ENCODE results near the gene ZNF668.
"Not testable (repeated sequence)": the region's sequence is repeated elsewhere in the genome, so short reads cannot be mapped to it uniquely, and the experiment has no call there.

Gene ZNF668

DNA sequence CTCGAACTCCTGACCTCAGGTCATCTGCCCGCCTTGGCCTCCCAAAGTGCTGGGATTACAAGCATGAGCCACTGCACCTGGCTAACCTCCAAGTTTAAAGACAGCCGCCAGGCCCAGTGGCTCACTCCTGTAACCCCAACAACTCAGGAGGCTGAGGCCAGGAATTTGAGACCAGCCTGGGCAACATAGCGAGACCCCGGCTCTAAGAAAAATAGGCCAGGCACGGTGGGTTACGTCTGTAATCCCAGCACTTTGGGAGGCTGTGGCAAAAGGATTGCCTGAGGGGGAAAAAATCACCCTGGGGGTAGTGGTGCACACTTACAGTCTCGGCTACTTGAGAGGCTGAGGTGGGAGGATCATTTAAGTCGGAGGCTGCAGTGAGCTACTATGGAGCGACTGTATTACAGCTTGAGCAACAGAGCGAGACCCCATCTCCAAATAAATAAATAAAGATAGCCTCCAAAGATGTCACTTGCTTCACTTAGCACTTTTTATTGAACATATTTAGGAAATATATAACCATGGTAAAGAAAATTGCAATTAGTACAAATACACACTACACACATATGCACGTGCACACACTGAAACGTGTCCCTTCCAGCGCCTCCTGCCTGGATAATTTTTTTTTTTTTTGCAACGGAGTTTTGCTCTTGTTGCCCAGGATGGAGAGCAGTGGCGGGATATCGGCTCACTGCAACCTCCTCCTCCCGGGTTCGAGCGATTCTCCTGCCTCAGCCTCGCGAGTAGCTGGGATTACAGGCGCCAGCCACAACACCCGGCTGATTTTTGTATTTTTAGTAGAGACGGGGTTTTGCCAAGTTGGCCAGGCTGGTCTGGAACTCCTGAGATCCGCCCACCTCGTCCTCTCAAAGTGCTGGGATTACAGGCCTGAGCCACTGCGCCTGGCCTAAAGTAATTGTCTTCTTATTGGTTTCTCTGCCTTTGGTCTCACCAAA is 32.7 kb upstream of the ZNF668 start:
- no peak for TF ChIP-seq POLR2AphosphoS5 (IDR thresholded peaks at IDR 0.05; ENCODE audit: borderline replicate concordance, low read depth, low read length)
- TF ChIP-seq EZH2 (IDR thresholded peaks at IDR 0.05): no peak
- TF ChIP-seq FOXP2 (optimal IDR thresholded peaks at IDR 0.05; ENCODE audit: control extremely low read depth, extremely low read length, insufficient read depth): no peak
- no peak for DNase-seq (ENCODE audit: low read depth, low spot score)
- H3K36me3 ChIP-seq (ENCODE audit: insufficient read depth, low read length): peaks cover 20% of the 10 kb centered on the region; the same call in 1 of the 2 replicates
- no peak overlapping the region for H3K27ac ChIP-seq
- H3K4me3 ChIP-seq: no peak overlapping the region
- no peak overlapping the region for H3K9ac ChIP-seq (ENCODE audit: insufficient read length)
- no peaks in the 10 kb centered on the region for H3K9me3 ChIP-seq (ENCODE audit: low read depth, low read length)

DNA sequence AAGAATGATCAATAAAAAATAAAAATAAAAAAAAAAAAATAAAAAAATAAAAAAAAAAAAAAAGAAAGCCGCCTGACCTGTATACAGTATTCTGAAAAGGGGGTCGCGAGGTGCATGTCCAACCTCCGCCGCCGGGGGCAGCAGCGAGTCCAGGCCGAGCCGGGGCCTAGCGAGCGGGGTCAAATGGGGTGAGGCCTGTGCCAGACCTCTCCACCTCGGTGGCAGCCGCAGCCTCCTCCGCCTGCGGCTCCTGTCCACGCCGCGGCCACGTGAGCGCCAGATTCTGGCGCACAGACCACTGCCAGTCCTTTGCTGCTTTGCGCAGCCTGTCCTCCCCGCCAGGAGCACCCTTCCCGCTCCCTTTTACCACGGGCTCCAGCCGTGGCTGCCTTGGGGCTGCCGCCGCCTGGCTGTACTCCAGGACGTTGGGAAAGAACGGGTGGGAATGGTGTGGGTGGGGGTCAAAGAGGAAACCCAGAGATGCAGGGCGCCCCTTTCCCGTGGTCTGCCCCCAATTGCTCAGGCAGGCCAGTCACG is 31.7 kb upstream of the ZNF668 start:
- TF ChIP-seq EZH2 (IDR thresholded peaks at IDR 0.05) (no peak), FOXP2 (optimal IDR thresholded peaks at IDR 0.05; ENCODE audit: control extremely low read depth, extremely low read length, insufficient read depth) (no peak), POLR2AphosphoS5 (IDR thresholded peaks at IDR 0.05; ENCODE audit: borderline replicate concordance, low read depth, low read length) (no peak)
- H3K9me3 ChIP-seq (ENCODE audit: low read depth, low read length): no peaks in the 10 kb centered on the region
- no peak for DNase-seq (ENCODE audit: low read depth, low spot score)
- no peak overlapping the region for H3K4me3 ChIP-seq
- H3K27ac ChIP-seq: no peak overlapping the region
- no peak overlapping the region for H3K9ac ChIP-seq (ENCODE audit: insufficient read length)
- peaks cover 10% of the 10 kb centered on the region; the same call in 1 of the 2 replicates for H3K36me3 ChIP-seq (ENCODE audit: insufficient read depth, low read length)

DNA sequence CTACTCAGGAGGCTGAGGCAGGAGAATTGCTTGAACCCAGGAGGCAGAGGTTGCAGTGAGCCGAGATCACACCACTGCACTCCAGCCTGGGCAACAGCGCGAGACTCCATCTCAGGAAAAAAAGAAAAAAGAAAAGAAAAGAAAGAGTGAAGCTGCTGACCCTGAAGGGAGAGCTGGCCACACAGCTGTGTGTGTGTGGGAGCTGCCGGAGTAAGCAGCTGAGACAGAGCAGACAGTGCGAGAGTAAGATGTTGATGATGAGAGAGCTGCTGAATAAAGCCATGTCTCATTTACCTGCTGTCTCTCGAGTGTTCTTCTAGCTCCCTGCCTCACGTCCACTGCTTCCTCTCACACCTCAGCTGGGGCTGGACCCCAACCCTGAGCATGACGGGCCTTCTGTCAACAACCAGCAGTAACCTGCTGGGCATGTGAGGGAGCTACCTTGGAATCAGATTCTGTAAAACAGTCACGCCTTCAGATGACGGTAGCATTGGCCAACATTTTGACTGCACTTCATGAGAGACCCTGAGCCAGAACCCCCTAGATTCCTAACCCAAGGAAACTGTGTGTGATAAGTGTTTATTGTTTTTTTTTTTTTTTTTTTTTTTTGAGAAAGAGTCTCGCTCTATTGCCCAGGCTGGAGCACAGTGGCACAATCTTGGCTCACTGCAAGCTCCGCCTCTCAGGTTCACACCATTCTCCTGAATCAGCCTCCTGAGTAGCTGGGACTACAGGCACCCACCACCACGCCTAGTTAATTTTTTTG is 27.0 kb upstream of the ZNF668 start:
- not testable (repeated sequence) for H3K36me3 ChIP-seq (ENCODE audit: insufficient read depth, low read length); DNase-seq (ENCODE audit: low read depth, low spot score); H3K9me3 ChIP-seq (ENCODE audit: low read depth, low read length); H3K9ac ChIP-seq (ENCODE audit: insufficient read length); H3K27ac ChIP-seq; H3K4me3 ChIP-seq

DNA sequence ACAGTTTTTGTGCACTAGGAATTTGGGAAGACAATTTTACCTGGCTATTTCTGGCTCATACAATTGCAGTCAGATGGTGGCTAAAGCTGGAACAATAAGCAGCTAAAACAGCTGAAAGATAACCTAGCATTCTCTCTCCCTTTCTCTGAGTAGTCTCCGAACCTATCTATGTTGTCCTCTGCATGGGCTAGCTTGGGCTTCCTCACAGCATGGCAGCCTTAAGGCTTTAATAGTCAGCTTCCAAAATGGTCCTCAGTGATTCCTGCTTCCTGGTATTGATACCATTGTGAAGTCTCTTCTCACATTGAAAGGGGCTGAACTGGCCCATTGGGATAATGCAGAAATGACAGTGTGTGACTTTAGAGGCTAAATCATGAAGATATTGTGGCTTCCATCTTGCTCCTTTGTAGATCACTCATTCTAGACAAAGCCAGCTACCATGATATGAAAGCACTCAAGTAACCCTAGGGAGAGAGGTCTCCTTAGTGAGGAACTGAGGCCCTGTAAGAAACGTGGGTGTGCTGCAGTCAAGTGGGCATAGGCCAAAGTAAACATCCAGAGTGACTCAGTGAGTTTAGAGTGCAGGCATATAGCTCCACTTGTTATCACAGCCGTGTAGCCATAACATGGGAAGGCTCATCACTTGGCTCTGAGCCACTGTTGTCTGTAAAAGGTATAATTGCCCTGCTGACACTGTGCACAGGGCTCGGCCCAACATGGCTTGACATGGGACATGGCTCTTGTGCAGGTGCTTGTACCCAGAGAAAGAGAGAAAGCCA is 26.0 kb upstream of the ZNF668 start:
- TF ChIP-seq POLR2AphosphoS5 (IDR thresholded peaks at IDR 0.05; ENCODE audit: borderline replicate concordance, low read depth, low read length) (no peak), FOXP2 (optimal IDR thresholded peaks at IDR 0.05; ENCODE audit: control extremely low read depth, extremely low read length, insufficient read depth) (no peak)
- no peaks in the 10 kb centered on the region for H3K36me3 ChIP-seq (ENCODE audit: insufficient read depth, low read length)
- no peak overlapping the region for H3K9ac ChIP-seq (ENCODE audit: insufficient read length)
- no peak for DNase-seq (ENCODE audit: low read depth, low spot score)
- no peaks in the 10 kb centered on the region for H3K9me3 ChIP-seq (ENCODE audit: low read depth, low read length)
- H3K27ac ChIP-seq: no peak overlapping the region
- no peak overlapping the region for H3K4me3 ChIP-seq

DNA sequence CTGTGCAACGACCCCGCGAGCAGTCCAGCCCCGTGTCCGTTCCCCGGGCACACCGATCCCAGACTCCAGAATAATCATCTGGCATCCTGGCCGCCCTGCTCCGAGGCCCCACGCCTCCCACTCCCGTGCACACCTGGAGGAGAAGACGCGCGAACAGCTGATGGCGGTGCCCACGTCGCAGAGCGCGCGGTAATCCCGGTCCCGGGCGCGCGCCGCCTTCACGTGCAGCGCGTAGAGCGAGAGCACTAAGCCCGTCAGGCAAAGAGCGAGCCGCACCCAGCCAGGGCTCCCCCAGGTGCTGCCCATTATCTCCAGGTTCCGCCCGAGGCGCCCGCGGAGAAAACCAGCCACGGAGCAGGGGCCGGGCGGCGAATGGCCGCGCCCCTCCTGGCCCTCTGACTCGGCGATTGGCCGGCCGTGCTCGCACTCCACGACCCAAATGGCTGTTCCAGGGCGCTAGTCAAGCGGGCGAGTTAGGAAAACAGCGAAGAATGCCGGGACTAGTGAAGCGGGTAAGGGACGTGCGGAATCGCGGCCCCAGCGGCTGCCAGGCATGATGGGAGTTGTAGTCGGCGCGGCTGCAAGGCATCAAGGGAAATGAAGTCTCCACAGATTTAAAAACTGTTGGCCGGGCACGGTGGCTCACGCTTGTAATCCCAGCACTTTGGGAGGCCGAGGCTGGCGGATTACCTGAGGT is 20.5 kb upstream of the ZNF668 start, which contains the start of gene VKORC1:
Gene VKORC1 (minus strand): TSS at position 374 of the 697 bp plus-strand sequence. CDS start 68 bp downstream, at position 306.
- TF ChIP-seq FOXP2 (optimal IDR thresholded peaks at IDR 0.05; ENCODE audit: control extremely low read depth, extremely low read length, insufficient read depth) (no peak), POLR2AphosphoS5 (IDR thresholded peaks at IDR 0.05; ENCODE audit: borderline replicate concordance, low read depth, low read length) (peak; percentile 84), EZH2 (IDR thresholded peaks at IDR 0.05) (no peak)
- peaks cover 12% of the 10 kb centered on the region; the same call in 1 of the 2 replicates for H3K36me3 ChIP-seq (ENCODE audit: insufficient read depth, low read length)
- no peaks in the 10 kb centered on the region for H3K9me3 ChIP-seq (ENCODE audit: low read depth, low read length)
- H3K9ac ChIP-seq (ENCODE audit: insufficient read length): peak within 1 kb of the TSS; percentile 89
- DNase-seq (ENCODE audit: low read depth, low spot score): peak; percentile 76
- H3K27ac ChIP-seq: peak within 1 kb of the TSS; percentile 78
- H3K4me3 ChIP-seq: peak within 1 kb of the TSS; percentile 93

DNA sequence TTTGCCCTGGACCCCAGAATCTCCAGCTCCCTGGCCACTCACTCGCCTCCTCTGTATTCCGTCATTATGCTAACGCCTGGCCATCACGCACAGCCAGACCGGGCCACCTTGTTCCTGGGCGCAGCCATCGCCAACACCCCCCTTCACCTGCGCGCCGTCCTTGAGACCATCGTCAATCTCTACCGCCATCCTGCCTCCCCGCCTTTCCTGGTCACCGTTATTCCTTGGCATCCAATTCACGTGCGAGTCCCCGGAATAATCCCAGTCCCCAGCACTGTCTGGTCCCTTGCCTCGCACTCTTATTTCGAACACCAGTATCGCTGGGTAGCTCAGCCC is 20.0 kb upstream of the ZNF668 start:
- peak overlapping the region; percentile 89 for H3K9ac ChIP-seq (ENCODE audit: insufficient read length)

DNA sequence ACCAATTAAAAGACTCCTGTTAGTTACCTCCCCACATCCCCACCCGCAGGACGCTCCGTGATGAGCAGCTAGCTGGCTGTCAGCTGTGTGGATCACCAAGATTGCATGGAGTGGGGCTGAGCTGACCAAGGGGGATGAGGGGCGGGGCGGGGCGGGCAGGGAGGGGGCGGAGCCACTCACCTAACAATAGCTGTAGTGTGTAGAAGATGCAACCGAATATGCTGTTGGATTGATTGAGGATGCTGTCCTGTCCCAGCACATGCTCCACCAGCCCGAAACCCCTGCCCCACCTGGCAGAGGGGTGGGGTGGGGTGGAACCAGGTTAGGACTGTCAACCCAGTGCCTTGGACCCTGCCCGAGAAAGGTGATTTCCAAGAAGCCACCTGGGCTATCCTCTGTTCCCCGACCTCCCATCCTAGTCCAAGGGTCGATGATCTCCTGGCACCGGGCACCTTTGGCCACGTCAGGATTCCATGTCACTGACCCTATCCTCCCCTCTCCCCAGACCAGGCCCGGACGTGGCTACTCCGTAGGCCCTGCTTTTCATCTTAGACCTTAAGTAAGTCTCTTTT is 19.2 kb upstream of the ZNF668 start:
- H3K27ac ChIP-seq: no peak overlapping the region
- H3K4me3 ChIP-seq: peak overlapping the region; percentile 93
- DNase-seq (ENCODE audit: low read depth, low spot score): no peak
- H3K36me3 ChIP-seq (ENCODE audit: insufficient read depth, low read length): peaks cover 12% of the 10 kb centered on the region; the same call in 1 of the 2 replicates
- no peaks in the 10 kb centered on the region for H3K9me3 ChIP-seq (ENCODE audit: low read depth, low read length)
- H3K9ac ChIP-seq (ENCODE audit: insufficient read length): peak overlapping the region; percentile 51
- no peak for TF ChIP-seq FOXP2 (optimal IDR thresholded peaks at IDR 0.05; ENCODE audit: control extremely low read depth, extremely low read length, insufficient read depth)
- TF ChIP-seq EZH2 (IDR thresholded peaks at IDR 0.05): no peak
- no peak for TF ChIP-seq POLR2AphosphoS5 (IDR thresholded peaks at IDR 0.05; ENCODE audit: borderline replicate concordance, low read depth, low read length)

More for the DNA sequence above, 20.0 kb upstream of the ZNF668 start:
- Histone ChIP-seq H3K9me3 (ENCODE audit: low read depth, low read length) (no peaks in the 10 kb centered on the region), H3K27ac (0 out of 2 replicates have a peak overlapping the region, but pooled peaks have one; percentile 78), H3K36me3 (ENCODE audit: insufficient read depth, low read length) (peaks cover 12% of the 10 kb centered on the region; the same call in 1 of the 2 replicates), H3K4me3 (peak overlapping the region; percentile 93)
- no peak for TF ChIP-seq POLR2AphosphoS5 (IDR thresholded peaks at IDR 0.05; ENCODE audit: borderline replicate concordance, low read depth, low read length)
- TF ChIP-seq FOXP2 (optimal IDR thresholded peaks at IDR 0.05; ENCODE audit: control extremely low read depth, extremely low read length, insufficient read depth): no peak
- no peak for TF ChIP-seq EZH2 (IDR thresholded peaks at IDR 0.05)
- DNase-seq (ENCODE audit: low read depth, low spot score): no peak
